Esophagus muscularis mucosa (tissue), 4 donors: Measurements from ENCODE around the gene CYSLTR2. TPM values are rescaled to one million over a fixed set of nuclear protein-coding genes. Genes with fewer than 3 reads are reported as not detected.
A peak's percentile ranks its signal among the peaks of the same experiment; 100 is the strongest.

Source experiments
- DNase-seq: peaks from one replicate; pipeline ENCODE4 v3.0.0-alpha.2; 2017; ENCODE audit errors: extremely low spot score
- H3K27ac ChIP-seq, 4 donors: fragments of 200-600 bp; sonication (generic); replicated peaks in 1 of 4; 1 replicate in 3 of 4; 2 replicates in 1 of 4; pipeline ENCODE4 v1.5.1; 2016 to 2019; ENCODE audit warnings: mild to moderate bottlenecking in 1 of 4
- H3K27me3 ChIP-seq, 4 donors: fragments of 200-600 bp; sonication (generic); one replicate each; pipeline versions ENCODE4 v1.5.1 to v1.6.0; 2016 to 2019
- H3K36me3 ChIP-seq, 4 donors: fragments of 200-600 bp; sonication (generic); one replicate each; pipeline ENCODE4 v1.5.1; 2016 to 2019
- H3K4me1 ChIP-seq, 4 donors: fragments of 200-600 bp; sonication (generic); one replicate each; pipeline ENCODE4 v1.5.1; 2016 to 2019
- H3K4me3 ChIP-seq, 4 donors: fragments of 200-600 bp; sonication (generic); 1 replicate in 2 of 4; 2 replicates in 2 of 4; pipeline ENCODE4 v1.5.1; 2016 to 2019; ENCODE audit warnings: mild to moderate bottlenecking in 4 of 4, moderate library complexity in 1 of 4
- H3K9me3 ChIP-seq, 4 donors: fragments of 200-600 bp; sonication (generic); 1 replicate in 3 of 4; 2 replicates in 1 of 4; pipeline ENCODE4 v1.5.1; 2016 to 2019
- CTCF ChIP-seq, 3 experiments: fragments of 200-600 bp in 2 of 3; fragments of 450-650 bp in 1 of 3; sonication (generic) in 2 of 3; IDR thresholded peaks; one replicate each; pipeline ENCODE4 v1.5.1; 2017 to 2019; ENCODE audit warnings: antibody characterized with exemption in 3 of 3, mild to moderate bottlenecking in 2 of 3, moderate library complexity in 1 of 3
- EP300 ChIP-seq: sonication (generic); formaldehyde crosslinking; IDR thresholded peaks from one replicate; pipeline ENCODE4 v1.6.1; 2017; ENCODE audit warnings: antibody characterized with exemption
- POLR2A ChIP-seq: fragments of 450-650 bp; IDR thresholded peaks from one replicate; pipeline ENCODE4 v1.6.1; 2017; ENCODE audit warnings: antibody characterized with exemption, moderate library complexity, mild to moderate bottlenecking, low read depth
- POLR2AphosphoS5 ChIP-seq, 2 donors: sonication (generic); formaldehyde crosslinking; IDR thresholded peaks; one replicate each; pipeline ENCODE4 v1.6.1; 2017; ENCODE audit warnings: antibody characterized with exemption in 2 of 2
- WGBS: methylation state at CpG from one replicate; pipeline ENCODE4 v1.1.5; 2018; 5-methylcytosine and 5-hydroxymethylcytosine counted together
- intact Hi-C: fragments of 100-400 bp; cut with DNase I; formaldehyde crosslinking; loops from one replicate; pipeline ENCODE4 v1.15.1; 2023
- total RNA-seq, 4 donors: library from RNA; depleted of rRNA; stranded (reverse); fragments of >200 nt; gene quantifications; one replicate each; pipeline versions ENCODE4 v1.1.0 to v1.2.1, GENCODE V29; 2016

CYSLTR2 gene
- total RNA-seq, 4 donors from 2014 or later, result 0.83 to 4.2 (median 1.2) TPM

GRCh38 chr13:48641404-48641803 is 12.3 kb upstream of the CYSLTR2 start:
- no peaks in the 10 kb centered on the region for H3K36me3 ChIP-seq
- no peaks in the 10 kb centered on the region for H3K27me3 ChIP-seq
- intact Hi-C loops, result no loop called here
- DNase-seq, result no peak
- 84% methylated on average over 2 of the region's 2 CpGs for WGBS
- TF ChIP-seq EP300, result no peak
- no peak for TF ChIP-seq POLR2A
- no peak for TF ChIP-seq POLR2AphosphoS5 (IDR thresholded peaks at IDR 0.05)
- no peak for TF ChIP-seq CTCF (IDR thresholded peaks at IDR 0.05)
- H3K9me3 ChIP-seq, result peaks cover 0 to 4% (median 1%) of the 10 kb centered on the region in 4 donors
- no peak overlapping the region for H3K4me3 ChIP-seq
- no peak overlapping the region for H3K27ac ChIP-seq
- H3K4me1 ChIP-seq, result no peaks in the 10 kb centered on the region

GRCh38 chr13:48642061-48642460 is 11.7 kb upstream of the CYSLTR2 start:
- no peak for TF ChIP-seq POLR2A
- TF ChIP-seq EP300, result no peak
- no peak for TF ChIP-seq POLR2AphosphoS5 (IDR thresholded peaks at IDR 0.05)
- no peak for TF ChIP-seq CTCF (IDR thresholded peaks at IDR 0.05)
- intact Hi-C loops, result no loop called here
- no peaks in the 10 kb centered on the region for H3K27me3 ChIP-seq
- no peaks in the 10 kb centered on the region for H3K36me3 ChIP-seq
- no peaks in the 10 kb centered on the region for H3K9me3 ChIP-seq
- H3K27ac ChIP-seq, result no peak overlapping the region
- WGBS, result 84% methylated on average over 6 of the region's 6 CpGs
- no peaks in the 10 kb centered on the region for H3K4me1 ChIP-seq
- peak; percentile 89 for DNase-seq
- no peak overlapping the region for H3K4me3 ChIP-seq

GRCh38 chr13:48643159-48643558 is 10.6 kb upstream of the CYSLTR2 start:
- peak; percentile 21 for DNase-seq
- no peaks in the 10 kb centered on the region for H3K36me3 ChIP-seq
- no peaks in the 10 kb centered on the region for H3K27me3 ChIP-seq
- H3K4me3 ChIP-seq, result no peak overlapping the region
- no peaks in the 10 kb centered on the region for H3K4me1 ChIP-seq
- H3K27ac ChIP-seq, result no peak overlapping the region
- WGBS, result 87% methylated on average over 1 of the region's 1 CpG
- no peaks in the 10 kb centered on the region for H3K9me3 ChIP-seq
- intact Hi-C loops, result no loop called here
- TF ChIP-seq POLR2AphosphoS5 (IDR thresholded peaks at IDR 0.05) (no peak), CTCF (IDR thresholded peaks at IDR 0.05) (no peak), EP300 (no peak), POLR2A (no peak)

- intact Hi-C loops, result no loop called here
Observed at GRCh38 chr13:48644141-48644540, 9.6 kb upstream of the CYSLTR2 start.

More at GRCh38 chr13:48644141-48644540, 9.6 kb upstream of the CYSLTR2 start:
- no peak for DNase-seq
- WGBS, result 82% methylated on average over 4 of the region's 5 CpGs
- TF ChIP-seq POLR2AphosphoS5 (IDR thresholded peaks at IDR 0.05) (no peak), CTCF (IDR thresholded peaks at IDR 0.05) (no peak)
- Histone ChIP-seq H3K27me3 (no peaks in the 10 kb centered on the region), H3K4me1 (no peaks in the 10 kb centered on the region), H3K9me3 (no peaks in the 10 kb centered on the region), H3K36me3 (no peaks in the 10 kb centered on the region), H3K27ac (no peak overlapping the region), H3K4me3 (no peak overlapping the region)
